Measurements from ENCODE around the gene ACADSB.

DNA sequence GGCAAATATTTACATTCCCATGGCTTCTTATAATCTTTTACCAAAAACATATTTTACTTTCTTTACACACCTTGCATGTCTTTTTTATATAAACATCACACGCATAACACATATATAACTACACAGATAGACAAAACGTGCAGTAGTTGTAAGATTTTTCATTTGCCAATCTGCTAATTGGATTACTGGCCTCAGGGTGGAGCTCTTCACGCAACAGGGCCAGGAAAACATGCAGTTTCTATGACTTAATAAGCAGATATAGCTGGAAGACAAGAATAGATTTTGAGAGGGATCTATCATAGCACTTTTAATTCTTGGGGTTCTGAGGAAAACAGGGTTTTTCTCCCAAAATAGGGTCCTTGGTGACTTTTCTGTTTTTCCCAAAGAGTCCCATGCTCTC, 12.7 kb downstream of the ACADSB start:
- TF ChIP-seq CBFB (CRISPR knock-in tag; IDR thresholded peaks at IDR 0.05; ENCODE audit: low read depth) (no peak), NR2C2 (CRISPR knock-in tag; IDR thresholded peaks at IDR 0.05) (no peak), NFYB (CRISPR knock-in tag; conservative IDR thresholded peaks at IDR 0.05; ENCODE audit: low read depth) (no peak)
- TF ChIP-seq, protein P1, sequence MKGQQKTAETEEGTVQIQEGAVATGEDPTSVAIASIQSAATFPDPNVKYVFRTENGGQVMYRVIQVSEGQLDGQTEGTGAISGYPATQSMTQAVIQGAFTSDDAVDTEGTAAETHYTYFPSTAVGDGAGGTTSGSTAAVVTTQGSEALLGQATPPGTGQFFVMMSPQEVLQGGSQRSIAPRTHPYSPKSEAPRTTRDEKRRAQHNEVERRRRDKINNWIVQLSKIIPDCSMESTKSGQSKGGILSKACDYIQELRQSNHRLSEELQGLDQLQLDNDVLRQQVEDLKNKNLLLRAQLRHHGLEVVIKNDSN (CRISPR knock-in tag; IDR thresholded peaks at IDR 0.05): no peak
- TF ChIP-seq, protein P2, sequence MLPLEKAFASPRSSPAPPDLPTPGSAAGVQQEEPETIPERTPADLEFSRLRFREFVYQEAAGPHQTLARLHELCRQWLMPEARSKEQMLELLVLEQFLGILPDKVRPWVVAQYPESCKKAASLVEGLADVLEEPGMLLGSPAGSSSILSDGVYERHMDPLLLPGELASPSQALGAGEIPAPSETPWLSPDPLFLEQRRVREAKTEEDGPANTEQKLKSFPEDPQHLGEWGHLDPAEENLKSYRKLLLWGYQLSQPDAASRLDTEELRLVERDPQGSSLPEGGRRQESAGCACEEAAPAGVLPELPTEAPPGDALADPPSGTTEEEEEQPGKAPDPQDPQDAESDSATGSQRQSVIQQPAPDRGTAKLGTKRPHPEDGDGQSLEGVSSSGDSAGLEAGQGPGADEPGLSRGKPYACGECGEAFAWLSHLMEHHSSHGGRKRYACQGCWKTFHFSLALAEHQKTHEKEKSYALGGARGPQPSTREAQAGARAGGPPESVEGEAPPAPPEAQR (CRISPR knock-in tag; IDR thresholded peaks at IDR 0.05): no peak
- TF ChIP-seq, protein P3, sequence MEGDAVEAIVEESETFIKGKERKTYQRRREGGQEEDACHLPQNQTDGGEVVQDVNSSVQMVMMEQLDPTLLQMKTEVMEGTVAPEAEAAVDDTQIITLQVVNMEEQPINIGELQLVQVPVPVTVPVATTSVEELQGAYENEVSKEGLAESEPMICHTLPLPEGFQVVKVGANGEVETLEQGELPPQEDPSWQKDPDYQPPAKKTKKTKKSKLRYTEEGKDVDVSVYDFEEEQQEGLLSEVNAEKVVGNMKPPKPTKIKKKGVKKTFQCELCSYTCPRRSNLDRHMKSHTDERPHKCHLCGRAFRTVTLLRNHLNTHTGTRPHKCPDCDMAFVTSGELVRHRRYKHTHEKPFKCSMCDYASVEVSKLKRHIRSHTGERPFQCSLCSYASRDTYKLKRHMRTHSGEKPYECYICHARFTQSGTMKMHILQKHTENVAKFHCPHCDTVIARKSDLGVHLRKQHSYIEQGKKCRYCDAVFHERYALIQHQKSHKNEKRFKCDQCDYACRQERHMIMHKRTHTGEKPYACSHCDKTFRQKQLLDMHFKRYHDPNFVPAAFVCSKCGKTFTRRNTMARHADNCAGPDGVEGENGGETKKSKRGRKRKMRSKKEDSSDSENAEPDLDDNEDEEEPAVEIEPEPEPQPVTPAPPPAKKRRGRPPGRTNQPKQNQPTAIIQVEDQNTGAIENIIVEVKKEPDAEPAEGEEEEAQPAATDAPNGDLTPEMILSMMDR (IDR thresholded peaks at IDR 0.05): no peak
- TF ChIP-seq, protein P4, sequence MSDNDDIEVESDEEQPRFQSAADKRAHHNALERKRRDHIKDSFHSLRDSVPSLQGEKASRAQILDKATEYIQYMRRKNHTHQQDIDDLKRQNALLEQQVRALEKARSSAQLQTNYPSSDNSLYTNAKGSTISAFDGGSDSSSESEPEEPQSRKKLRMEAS (CRISPR knock-in tag; IDR thresholded peaks at IDR 0.05): no peak
